Right ventricle myocardium inferior (tissue), 1 donor: Measurements from ENCODE around the gene RCL1. TPM values are rescaled to one million over a fixed set of nuclear protein-coding genes. Genes with fewer than 3 reads are reported as not detected.
A peak's percentile ranks its signal among the peaks of the same experiment; 100 is the strongest.

Experiments
- ATAC-seq: fragments of 200-7000 bp; cut with Tn5 transposase; one replicate; pipeline ENCODE4 v1.9.1; 2020; ENCODE audit warnings: mild to moderate bottlenecking, moderate library complexity
- DNase-seq: peaks from one replicate; pipeline ENCODE4 v3.0.0; 2021; ENCODE audit errors: missing footprints
- intact Hi-C: fragments of 100-400 bp; cut with DNase I; formaldehyde crosslinking; loops from one replicate; pipeline ENCODE4 v1.11.0; 2022
- total RNA-seq: library from RNA; stranded (reverse); fragmentation: NEBNext Ultra II Directional; extraction: Animal tissue kit (Norgen Biotek cat#: 25700); gene quantifications from one replicate; pipeline ENCODE4 v1.2.1, GENCODE V29; 2021
- donor health status: DM: no; HTN: yes; CAD: no; lungs with severe emphysema.

RCL1 gene
- total RNA-seq, 1 donor from 2014 or later = 5.0 TPM

DNA sequence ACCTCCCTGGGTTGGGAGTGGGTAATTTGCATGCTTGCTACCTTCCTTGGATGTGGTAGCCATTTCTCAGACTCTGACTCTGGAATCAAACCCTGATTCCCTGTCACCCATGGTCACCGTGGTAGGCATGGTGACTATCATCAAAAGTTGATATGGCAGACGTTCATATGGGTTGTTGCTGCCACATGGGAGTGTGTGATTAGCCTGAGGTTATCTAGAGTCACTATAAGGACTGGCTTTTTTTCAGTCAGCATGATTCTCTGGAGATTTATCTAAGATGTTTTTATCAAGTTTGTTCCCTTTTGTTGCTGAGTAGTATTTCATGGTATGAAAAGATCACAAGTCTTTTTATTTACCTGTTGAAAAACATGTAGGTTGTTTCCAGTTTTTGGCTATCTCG, 7.0 kb downstream of the RCL1 start:
- intact Hi-C loops = loop anchor here (5.0 kb wide), 1 partner anchor 37 kb away; no protein-coding TSS in a partner anchor
- DNase-seq (no peak), ATAC-seq (no peak)

DNA sequence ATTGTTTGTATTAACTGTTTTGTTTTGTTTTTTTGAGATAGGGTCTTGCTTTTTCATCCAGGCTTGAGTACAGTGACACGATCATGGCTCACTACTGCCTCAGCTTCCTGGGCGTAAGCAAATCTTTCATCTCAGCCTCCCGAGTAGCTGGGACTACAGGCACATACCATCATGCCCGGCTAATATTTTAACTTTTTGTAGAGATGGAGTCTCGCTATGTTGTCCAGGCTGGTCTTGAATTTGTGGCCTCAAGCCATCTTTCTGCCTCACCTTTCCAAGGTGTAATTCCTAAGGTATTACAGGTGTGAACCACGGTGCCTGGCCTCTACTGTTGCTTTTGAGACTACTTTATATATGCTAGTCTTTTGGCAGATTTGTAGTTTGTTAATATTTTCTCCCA, 8.4 kb downstream of the RCL1 start:
- no peak for ATAC-seq
- intact Hi-C loops = no loop called here
- no peak for DNase-seq

DNA sequence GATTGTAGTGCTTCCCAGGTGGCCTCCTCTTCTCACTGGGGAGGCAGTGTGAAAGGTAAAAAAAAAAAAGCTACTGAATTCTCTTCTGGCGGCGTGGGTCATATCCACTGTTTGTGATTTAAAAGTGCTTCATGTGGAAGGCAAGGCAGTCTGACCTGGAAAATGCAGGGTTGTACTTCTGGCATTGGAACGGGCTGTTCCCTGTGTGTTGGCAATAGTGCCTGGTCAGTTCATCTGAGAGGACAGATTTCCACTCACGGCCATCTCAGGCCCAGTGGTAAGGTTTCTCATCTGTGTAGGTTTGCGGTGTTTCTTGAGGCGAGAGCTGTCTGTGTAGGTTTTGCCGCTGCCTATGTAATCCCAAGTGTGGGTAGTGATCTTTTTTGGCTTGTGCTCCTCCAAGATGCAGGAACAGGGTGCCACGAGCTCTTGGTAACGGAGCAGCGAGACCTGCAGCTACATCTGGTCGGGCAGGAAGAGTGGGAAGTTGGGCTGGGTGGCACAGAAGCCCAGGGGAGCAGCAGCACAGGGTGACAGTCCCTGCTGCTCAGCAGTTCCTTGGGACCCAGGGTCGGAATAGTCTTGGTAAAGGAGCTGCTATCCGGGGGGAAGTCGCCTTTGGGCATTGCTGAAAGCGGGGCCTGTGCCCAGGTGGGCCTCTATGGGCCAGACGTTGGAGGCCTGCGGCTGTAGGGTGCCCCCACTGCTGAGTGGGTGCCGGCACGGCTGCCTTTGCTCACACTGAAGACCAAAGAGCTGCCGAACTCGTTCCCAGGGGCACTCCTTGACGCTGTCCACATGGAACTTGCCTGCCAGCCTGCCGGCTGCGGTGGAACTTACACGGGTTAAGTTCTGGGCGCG, 11.2 kb downstream of the RCL1 start:
- intact Hi-C loops = no loop called here
- ATAC-seq = peak; percentile 53
- DNase-seq = no peak

DNA sequence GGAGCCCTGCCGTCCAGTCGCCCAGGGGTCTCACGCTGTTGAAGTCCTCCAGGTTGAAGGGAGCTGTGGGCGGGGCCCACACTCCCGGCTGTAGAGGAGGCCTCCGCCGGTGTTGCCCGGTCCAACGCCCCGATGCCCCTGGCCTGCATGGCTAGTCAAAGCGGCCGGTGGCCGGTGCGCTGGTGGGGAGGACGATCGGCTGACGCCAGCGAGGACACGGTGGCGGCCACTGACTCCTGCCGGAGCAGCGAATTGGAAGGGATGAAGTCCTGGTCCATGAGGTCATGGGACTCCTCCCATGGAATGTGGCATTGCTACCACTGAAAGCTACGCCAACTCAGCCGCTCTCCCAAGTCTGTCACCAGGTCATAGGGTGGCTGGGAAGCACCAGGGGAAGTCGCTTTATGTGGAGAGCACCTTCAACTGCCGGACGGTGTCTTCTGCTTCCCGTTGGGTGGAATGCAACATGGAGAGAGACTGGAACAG, 11.8 kb downstream of the RCL1 start:
- intact Hi-C loops = no loop called here
- DNase-seq (no peak), ATAC-seq (no peak)

DNA sequence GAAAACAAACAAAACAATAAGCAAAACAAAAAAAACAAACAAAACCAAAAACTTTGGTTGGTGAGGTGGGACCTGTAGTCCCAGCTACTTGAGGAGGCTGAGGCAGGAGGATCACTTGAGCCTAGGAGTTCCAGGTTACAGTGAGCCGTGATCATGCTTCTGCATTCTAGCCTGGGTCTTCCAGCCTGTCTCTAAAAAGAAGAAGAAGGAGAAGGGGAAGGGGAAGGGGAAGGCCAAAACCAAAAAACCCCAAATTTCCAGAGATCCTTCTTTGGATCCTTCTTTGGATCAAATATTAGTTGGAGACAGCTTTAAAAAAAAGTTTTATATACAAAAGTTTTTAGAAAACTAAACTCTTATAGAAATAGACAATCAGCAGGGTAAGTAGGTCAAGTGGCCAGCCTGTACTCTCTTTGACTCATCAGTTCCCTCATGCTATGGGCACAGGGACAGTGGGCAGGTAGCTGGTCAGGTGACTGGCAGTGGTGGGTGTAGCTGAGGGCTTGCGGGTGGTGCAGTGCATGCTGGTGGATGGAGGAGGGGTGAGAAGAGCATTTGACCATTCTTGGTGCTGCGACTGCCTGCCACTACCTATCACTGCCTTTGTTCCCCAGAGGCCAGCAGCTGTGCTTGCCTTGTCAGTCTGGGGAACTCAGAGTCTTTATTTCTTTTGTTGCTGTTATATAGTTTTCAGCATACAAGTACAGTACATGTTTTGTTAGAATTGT, 12.6 kb downstream of the RCL1 start:
- ATAC-seq (no peak), DNase-seq (no peak)
- intact Hi-C loops = no loop called here

DNA sequence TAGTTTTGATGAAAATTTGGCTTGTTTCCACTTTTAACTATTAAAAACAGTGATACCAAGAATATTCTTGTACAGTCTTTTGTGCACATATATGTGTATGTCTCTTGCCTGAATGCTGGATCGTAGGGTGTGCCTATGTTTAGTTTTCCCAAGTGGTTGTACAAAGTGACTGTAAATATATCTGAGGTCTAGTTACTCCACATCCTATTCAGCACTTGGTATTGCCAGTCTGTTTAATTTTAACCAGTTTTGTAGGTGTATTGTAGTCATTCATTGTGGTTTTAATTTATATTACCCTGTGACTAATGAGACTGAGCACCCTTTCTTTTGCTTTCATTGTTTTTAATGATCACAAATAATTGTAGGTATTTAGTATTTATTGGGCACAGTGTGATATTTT, 17.8 kb downstream of the RCL1 start:
- ATAC-seq (no peak), DNase-seq (no peak)
- intact Hi-C loops = no loop called here

DNA sequence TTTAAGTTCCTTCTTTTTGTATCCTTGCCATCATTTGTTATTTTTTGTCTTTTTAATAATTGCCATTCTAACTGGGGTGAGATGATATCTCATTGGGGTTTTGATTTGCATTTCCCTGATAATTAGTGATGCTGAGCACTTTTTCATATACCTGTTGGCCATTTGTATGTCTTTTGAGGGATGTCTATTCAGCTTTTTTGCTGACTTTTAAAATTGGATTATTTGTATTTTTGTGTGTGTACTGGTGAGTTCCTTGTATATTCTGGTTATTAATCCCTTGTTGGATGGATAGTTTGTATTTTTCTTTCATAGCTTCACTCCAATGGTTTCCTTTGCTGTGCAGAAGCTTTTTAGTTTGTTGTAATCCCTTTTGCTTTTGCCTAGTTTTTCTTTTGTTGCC, 19.1 kb downstream of the RCL1 start:
- DNase-seq (no peak), ATAC-seq (no peak)
- intact Hi-C loops = no loop called here

DNA sequence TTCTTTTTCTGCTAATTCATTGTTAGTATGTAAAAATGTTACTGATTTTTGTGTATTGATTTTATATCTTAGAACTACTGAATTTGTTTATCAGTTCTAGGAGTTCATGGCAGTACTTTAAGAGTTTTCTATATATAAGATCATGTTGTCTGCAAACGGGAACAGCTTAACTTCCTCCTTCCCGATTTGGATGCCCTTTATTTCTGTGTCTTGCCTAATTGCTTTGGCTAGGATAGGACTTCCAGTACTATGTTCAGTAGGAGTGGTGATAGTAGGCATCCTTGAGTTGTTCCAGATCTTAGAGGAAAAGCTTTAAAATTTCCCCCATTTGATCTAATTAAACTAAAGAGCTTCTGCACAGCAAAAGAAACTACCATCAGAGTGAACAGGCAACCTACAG, 20.1 kb downstream of the RCL1 start:
- DNase-seq = no peak
- intact Hi-C loops = no loop called here
- ATAC-seq = no peak

DNA sequence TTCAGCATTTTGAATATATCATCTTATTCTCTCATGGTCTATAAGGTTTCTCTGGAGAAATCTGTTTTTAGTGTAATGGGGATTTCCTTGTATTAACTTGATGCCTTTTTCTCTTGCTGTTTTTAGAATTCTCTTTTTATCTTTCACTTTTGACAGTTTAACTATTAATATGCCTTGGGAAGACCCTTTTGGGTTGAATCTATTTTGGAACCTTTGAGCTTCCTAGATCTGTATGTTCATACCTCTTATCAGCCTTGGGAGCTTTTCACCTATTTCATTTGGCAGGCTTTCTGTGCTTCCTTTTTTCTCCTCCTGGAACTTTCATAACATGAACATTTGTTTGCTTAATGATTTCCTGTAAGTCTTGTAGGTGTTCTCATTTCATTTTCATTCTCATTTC, 22.2 kb downstream of the RCL1 start:
- intact Hi-C loops = no loop called here
- ATAC-seq (no peak), DNase-seq (no peak)

DNA sequence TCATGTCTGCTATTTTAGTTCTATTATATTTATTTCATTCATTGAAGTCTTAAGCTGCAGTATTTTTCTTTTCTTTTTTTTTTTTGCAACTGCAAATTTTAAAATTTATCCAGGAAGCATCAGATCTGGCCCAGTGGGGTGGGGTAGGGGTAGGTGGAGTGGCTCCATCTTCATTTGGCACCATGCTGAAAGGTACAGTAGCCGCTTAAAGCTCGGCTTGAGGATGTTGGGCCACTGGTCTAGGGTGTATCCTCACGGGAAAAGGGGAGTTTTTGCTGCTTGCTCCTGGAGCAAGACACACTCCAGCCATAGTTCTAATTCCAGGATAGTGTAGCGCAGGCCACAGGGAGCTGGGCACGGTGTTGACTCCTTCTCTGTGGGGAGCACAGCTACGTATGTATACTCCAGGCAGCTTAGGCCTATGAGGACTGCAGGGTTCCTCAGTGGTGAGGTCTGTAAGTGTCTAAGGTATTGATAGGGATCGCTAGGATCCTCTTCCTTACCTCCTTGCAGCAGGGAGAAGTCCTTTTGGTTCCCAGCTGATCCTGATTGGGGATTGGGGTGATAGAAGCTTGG, 22.7 kb downstream of the RCL1 start:
- DNase-seq (no peak), ATAC-seq (no peak)
- intact Hi-C loops = no loop called here

DNA sequence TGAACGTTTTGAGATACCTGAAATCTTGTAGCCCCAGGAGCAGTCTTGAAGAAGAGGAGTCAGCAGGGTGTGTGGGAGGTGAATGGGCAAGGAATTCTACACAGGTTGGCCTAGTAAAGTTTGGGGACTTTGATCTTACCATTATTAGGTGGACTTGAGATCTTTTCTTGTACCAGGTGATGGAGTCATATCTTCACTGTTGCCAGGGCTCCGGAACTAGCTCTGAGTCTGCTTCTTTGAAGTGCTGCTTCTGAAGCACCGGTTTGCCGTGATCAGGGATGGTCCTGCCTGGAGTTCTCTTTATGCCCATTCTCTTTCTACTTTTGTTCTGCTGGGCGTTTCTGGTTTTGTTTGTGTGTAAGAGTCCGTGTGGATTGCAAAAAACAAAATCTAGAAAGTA, 27.4 kb downstream of the RCL1 start:
- ATAC-seq (no peak), DNase-seq (no peak)
- intact Hi-C loops = no loop called here

DNA sequence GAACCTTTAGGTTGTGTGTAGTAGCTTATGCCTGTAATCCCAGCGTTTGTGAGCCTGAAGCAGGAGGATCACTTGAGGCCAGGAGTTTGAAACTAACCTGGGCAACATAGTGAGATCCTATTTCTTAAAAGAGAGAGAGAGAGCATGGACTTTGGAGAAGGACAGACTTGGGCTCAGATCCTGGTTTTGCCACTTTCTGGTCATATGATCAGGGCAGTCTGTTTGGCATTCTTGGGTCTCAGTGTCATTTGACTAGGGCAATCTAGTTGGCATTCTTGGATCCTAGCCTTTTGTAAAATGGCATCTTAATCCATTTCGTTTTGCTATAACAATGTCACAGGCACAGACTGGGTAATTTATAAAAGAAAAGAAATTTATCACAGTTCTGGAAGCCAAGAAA, 28.4 kb downstream of the RCL1 start:
- DNase-seq (no peak), ATAC-seq (no peak)
- intact Hi-C loops = no loop called here

DNA sequence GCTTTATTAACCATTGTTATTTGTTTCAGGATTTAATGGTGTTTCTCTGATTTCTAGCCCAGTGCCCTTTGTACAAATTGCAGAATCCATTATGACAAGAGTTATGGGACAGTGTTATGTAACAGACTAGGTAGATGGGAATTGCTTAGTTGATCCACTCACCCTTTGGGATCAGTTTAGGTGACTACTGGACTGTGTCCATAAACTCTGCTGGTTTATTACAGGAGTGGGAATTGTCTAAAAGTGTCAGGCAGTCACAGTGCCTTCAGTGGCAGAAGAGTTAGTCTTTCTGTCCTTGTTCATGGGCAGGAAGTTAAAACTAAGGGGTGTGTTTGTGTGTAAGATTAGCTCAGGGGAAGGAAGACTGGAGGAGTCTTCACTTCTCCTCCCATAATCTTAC, 29.3 kb downstream of the RCL1 start:
- intact Hi-C loops = no loop called here

DNA sequence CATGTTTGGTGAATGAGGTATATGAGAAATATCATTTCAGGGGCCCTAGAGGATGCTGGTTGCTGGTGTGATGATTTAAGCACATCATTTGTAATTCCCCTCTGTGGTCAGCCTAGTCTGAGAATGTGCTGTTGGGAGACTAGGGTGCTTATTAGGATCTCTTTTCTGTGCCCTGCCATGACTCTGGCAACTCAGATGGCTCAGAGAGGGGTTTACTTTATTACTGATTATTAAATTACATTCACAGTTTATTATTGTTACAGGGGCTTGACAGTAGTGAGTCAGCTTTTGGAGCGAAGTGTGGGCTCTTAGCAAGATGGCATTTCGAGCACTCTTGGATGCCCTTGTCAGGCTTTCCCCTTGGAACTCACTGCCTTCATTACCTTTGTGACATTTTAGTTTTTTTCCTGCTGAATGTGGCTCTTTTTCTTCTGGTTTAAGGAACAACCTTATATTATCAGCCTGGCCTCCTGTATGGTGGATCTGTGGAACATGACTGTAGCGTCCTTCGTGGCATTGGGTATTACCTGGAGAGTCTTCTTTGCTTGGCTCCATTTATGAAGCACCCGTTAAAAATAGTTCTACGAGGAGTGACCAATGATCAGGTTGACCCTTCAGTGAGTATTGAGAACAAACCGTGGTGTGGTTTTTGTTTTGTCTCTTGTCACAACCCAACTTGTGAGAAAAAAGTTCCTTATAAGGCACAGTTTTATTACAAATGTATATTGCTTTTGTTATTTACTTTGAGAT, 33.8 kb downstream of the RCL1 start:
- ATAC-seq (no peak), DNase-seq (no peak)
- intact Hi-C loops = no loop called here

More for the DNA sequence above, 29.3 kb downstream of the RCL1 start:
- DNase-seq (no peak), ATAC-seq (no peak)

DNA sequence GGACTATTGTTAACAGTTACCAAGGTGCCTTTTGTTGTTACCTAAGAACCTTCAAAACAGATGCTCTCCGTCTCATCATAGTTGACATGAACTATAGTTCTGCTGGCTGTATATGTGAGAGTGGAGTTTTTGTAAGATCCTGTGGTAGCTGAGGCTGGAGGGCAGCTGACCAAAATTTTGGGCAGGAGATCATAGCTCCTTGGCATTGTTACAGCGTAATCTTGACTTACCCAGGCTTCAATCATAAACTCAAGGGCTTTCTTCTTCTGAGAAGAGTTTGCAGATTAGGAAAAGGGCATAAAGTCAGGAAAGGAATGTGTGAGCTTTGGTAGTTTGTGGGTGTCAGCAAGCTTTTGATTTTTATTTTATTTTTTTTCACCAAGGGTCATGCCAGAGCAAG, 34.5 kb downstream of the RCL1 start:
- ATAC-seq (no peak), DNase-seq (no peak)
- intact Hi-C loops = no loop called here

DNA sequence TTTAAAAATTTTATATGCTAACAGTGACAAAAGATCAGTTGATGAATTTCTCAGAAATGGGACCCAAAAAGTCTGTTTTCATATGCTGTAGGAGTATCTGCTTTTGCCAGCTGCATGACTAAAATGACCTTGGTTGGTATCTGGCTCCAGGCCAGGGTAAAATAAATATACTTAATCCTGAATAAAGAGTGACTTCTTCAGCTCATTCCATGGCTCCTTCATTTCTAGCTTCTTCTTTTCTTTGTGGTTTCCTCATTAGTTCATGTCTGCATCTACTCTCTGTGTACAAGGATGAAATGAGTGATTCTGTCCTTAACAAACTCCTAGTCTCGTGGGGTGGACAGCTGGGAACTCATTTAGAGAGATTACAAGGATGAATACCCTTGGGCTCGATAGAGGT, 36.0 kb downstream of the RCL1 start:
- no peak for DNase-seq
- intact Hi-C loops = no loop called here
- no peak for ATAC-seq

DNA sequence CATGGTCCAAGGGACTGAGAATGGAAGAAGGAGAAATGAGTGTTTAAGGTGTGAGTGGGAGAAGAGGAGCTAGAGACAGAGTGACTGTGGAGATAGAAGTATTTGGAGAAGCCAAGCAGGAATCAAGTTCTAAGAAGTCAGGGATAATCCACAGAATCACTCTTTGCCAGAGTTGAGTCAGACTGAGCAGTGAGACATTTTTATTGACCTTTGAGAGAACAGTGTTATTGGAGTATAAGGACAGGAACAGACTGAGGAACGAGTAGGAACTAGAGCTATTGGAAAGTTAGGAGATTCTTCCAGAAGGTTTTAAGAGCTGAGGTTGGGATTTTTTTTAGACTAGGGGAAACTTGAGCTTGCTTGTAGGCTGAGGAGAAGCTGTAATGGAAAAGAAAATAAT, 37.2 kb downstream of the RCL1 start:
- no peak for DNase-seq
- ATAC-seq = no peak
- intact Hi-C loops = no loop called here

DNA sequence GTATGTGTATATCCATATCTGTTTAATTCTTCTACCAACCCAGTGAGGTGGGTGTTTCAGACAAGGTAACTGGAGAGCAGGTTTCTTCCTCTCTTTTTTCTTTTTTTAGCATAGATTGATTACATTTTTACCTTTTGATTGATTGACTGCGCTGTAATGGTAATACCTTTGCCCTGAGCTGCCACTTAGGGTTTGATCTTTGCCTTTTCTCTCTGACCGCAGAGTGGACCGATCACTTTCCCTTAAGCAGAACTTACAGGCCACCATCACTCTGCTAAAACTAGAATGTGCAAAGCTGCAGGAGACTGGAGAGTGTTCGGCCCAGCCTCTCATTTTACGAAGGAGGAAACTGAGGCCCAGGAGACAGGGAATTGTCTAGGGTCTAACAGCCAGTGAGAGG, 38.0 kb downstream of the RCL1 start:
- ATAC-seq (no peak), DNase-seq (no peak)
- intact Hi-C loops = no loop called here

DNA sequence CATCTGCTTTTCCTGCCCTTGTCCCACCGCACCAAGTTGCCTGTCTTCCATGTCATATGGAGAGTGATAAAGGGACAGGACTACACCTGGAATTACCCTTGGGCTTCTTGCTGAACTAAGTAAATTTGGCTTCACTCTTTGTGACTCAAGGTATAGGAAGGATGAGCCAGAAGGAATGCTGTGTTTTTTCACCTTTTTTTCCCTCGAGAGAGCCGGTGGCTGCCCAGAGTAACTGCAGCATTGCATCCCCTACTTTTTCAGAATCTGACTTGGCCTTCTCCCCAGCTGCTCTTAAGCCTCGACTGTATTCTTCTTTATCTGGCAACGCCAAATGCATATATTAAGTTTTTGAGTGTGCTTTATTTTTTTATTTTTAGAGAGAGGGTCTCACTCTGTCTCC, 38.4 kb downstream of the RCL1 start:
- no peak for DNase-seq
- ATAC-seq = no peak
- intact Hi-C loops = no loop called here
